IPS DF 6.9 (cell line): Measurements from ENCODE around the gene LAS1L.
"Not testable (repeated sequence)": the region's sequence is repeated elsewhere in the genome, so short reads cannot be mapped to it uniquely, and the experiment has no call there.

Experiments
- DNase-seq: peaks from one replicate; pipeline ENCODE4 v3.0.0-alpha.2; 2013; ENCODE audit warnings: low read depth, low spot score
- H3K27ac ChIP-seq: one replicate; pipeline ENCODE4 v1.5.1; 2013; ENCODE audit warnings: low read length, control low read depth
- H3K27me3 ChIP-seq: 2 replicates; pipeline ENCODE4 v1.6.1; 2013; ENCODE audit warnings: mild to moderate bottlenecking, low read length; ENCODE audit not compliant: control insufficient read depth, insufficient read depth
- H3K36me3 ChIP-seq: 2 replicates; pipeline ENCODE4 v1.6.1; 2013; ENCODE audit warnings: low read length; ENCODE audit not compliant: control insufficient read depth, insufficient read depth
- H3K4me1 ChIP-seq: 2 replicates; pipeline ENCODE4 v1.6.1; 2013; ENCODE audit warnings: low read length; ENCODE audit not compliant: control insufficient read depth, insufficient read depth
- H3K4me3 ChIP-seq: 2 replicates; pipeline ENCODE4 v1.5.1; 2013; ENCODE audit warnings: mild to moderate bottlenecking, low read length
- H3K9me3 ChIP-seq: 2 replicates; pipeline ENCODE4 v1.6.1; 2013; ENCODE audit warnings: low read length, inconsistent platforms; ENCODE audit not compliant: control insufficient read depth, insufficient read depth
- WGBS: extraction: QIAGEN DNeasy Blood & Tissue Kit; methylation state at CpG from one replicate; pipeline ENCODE4 v1.1.7; 2013; ENCODE audit warnings: mixed read lengths, missing lambda C conversion rate; ENCODE audit not compliant: insufficient read length, insufficient coverage; 5-methylcytosine and 5-hydroxymethylcytosine counted together

Gene LAS1L

GRCh38 chrX:65518980-65519379, 15.6 kb downstream of the LAS1L start:
- not testable (repeated sequence) for H3K27ac ChIP-seq, H3K4me1 ChIP-seq, H3K27me3 ChIP-seq, DNase-seq, H3K4me3 ChIP-seq, H3K9me3 ChIP-seq
- H3K36me3 ChIP-seq: peaks cover 30% of the 10 kb centered on the region; the same call in 1 of the 2 replicates
- no CpG with 5 or more reads among the region's 9 CpGs for WGBS

GRCh38 chrX:65517923-65518322, 16.7 kb downstream of the LAS1L start:
- no peaks in the 10 kb centered on the region for H3K4me1 ChIP-seq
- no peak overlapping the region for H3K27ac ChIP-seq
- no peak for DNase-seq
- H3K4me3 ChIP-seq: no peak overlapping the region
- H3K36me3 ChIP-seq: peaks cover 25% of the 10 kb centered on the region; the same call in 1 of the 2 replicates
- H3K9me3 ChIP-seq: no peaks in the 10 kb centered on the region
- no CpG with 5 or more reads among the region's 3 CpGs for WGBS
- H3K27me3 ChIP-seq: no peaks in the 10 kb centered on the region

- H3K4me3 ChIP-seq: no peak overlapping the region
- WGBS: no CpG with 5 or more reads among the region's 3 CpGs
- H3K27me3 ChIP-seq: no peaks in the 10 kb centered on the region
- H3K9me3 ChIP-seq: no peaks in the 10 kb centered on the region
- H3K27ac ChIP-seq: no peak overlapping the region
- peaks cover 17% of the 10 kb centered on the region; the same call in 1 of the 2 replicates for H3K36me3 ChIP-seq
- H3K4me1 ChIP-seq: no peaks in the 10 kb centered on the region
- no peak for DNase-seq
These were observed 17.8 kb downstream of the LAS1L start for GRCh38 chrX:65516756-65517155.

- WGBS: no CpG with 5 or more reads among the region's 1 CpG
- no peaks in the 10 kb centered on the region for H3K27me3 ChIP-seq
- no peaks in the 10 kb centered on the region for H3K4me1 ChIP-seq
- H3K36me3 ChIP-seq: peaks cover 12% of the 10 kb centered on the region; the same call in 1 of the 2 replicates
- H3K4me3 ChIP-seq: no peak overlapping the region
- DNase-seq: no peak
- H3K27ac ChIP-seq: no peak overlapping the region
- H3K9me3 ChIP-seq: no peaks in the 10 kb centered on the region
These were observed 21.0 kb downstream of the LAS1L start for GRCh38 chrX:65513610-65514009.

GRCh38 chrX:65509400-65509799, 25.2 kb downstream of the LAS1L start:
- no CpG with 5 or more reads among the region's 4 CpGs for WGBS
- no peak for DNase-seq
- no peaks in the 10 kb centered on the region for H3K9me3 ChIP-seq
- no peaks in the 10 kb centered on the region for H3K27me3 ChIP-seq
- no peak overlapping the region for H3K27ac ChIP-seq
- no peak overlapping the region for H3K4me3 ChIP-seq
- H3K36me3 ChIP-seq: peaks cover 4% of the 10 kb centered on the region; the same call in 1 of the 2 replicates
- H3K4me1 ChIP-seq: no peaks in the 10 kb centered on the region

GRCh38 chrX:65508851-65509250, 25.7 kb downstream of the LAS1L start:
- no peak overlapping the region for H3K27ac ChIP-seq
- H3K27me3 ChIP-seq: no peaks in the 10 kb centered on the region
- no peaks in the 10 kb centered on the region for H3K4me1 ChIP-seq
- DNase-seq: no peak
- no peaks in the 10 kb centered on the region for H3K9me3 ChIP-seq
- no peaks in the 10 kb centered on the region for H3K36me3 ChIP-seq
- WGBS: no CpG with 5 or more reads among the region's 4 CpGs
- no peak overlapping the region for H3K4me3 ChIP-seq

GRCh38 chrX:65502618-65503017, 32.0 kb downstream of the LAS1L start:
- Histone ChIP-seq H3K4me1 (no peaks in the 10 kb centered on the region), H3K27me3 (no peaks in the 10 kb centered on the region), H3K36me3 (no peaks in the 10 kb centered on the region), H3K4me3 (no peak overlapping the region), H3K27ac (no peak overlapping the region), H3K9me3 (no peaks in the 10 kb centered on the region)
- DNase-seq: no peak
- WGBS: no CpG with 5 or more reads among the region's 11 CpGs

GRCh38 chrX:65493431-65493830, 41.2 kb downstream of the LAS1L start:
- no CpG with 5 or more reads among the region's 1 CpG for WGBS
- no peak for DNase-seq
- H3K36me3 ChIP-seq: no peaks in the 10 kb centered on the region
- H3K4me3 ChIP-seq: no peak overlapping the region
- no peaks in the 10 kb centered on the region for H3K9me3 ChIP-seq
- no peak overlapping the region for H3K27ac ChIP-seq
- H3K4me1 ChIP-seq: no peaks in the 10 kb centered on the region
- no peaks in the 10 kb centered on the region for H3K27me3 ChIP-seq

GRCh38 chrX:65491620-65492019, 43.0 kb downstream of the LAS1L start:
- DNase-seq: no peak
- Histone ChIP-seq H3K4me3 (no peak overlapping the region), H3K27me3 (no peaks in the 10 kb centered on the region), H3K9me3 (no peaks in the 10 kb centered on the region), H3K36me3 (no peaks in the 10 kb centered on the region), H3K27ac (no peak overlapping the region), H3K4me1 (no peaks in the 10 kb centered on the region)
- no CpG with 5 or more reads among the region's 3 CpGs for WGBS

GRCh38 chrX:65488495-65488894, 46.1 kb downstream of the LAS1L start:
- DNase-seq: no peak

GRCh38 chrX:65480960-65481359, 53.6 kb downstream of the LAS1L start:
- Histone ChIP-seq H3K4me1 (no peaks in the 10 kb centered on the region), H3K27me3 (no peaks in the 10 kb centered on the region), H3K36me3 (no peaks in the 10 kb centered on the region), H3K4me3 (no peak overlapping the region), H3K9me3 (no peaks in the 10 kb centered on the region), H3K27ac (no peak overlapping the region)
- no CpG with 5 or more reads among the region's 3 CpGs for WGBS
- DNase-seq: no peak

More at GRCh38 chrX:65488495-65488894, 46.1 kb downstream of the LAS1L start:
- Histone ChIP-seq H3K36me3 (no peaks in the 10 kb centered on the region), H3K4me1 (no peaks in the 10 kb centered on the region), H3K9me3 (no peaks in the 10 kb centered on the region), H3K27ac (no peak overlapping the region), H3K27me3 (no peaks in the 10 kb centered on the region), H3K4me3 (no peak overlapping the region)
- WGBS: no CpG with 5 or more reads among the region's 5 CpGs
